Astrocyte of the spinal cord (primary cell): ENCODE results near the gene TSPAN31.

Experiments used
- DNase-seq: peaks from one replicate; pipeline ENCODE4 v3.0.0; 2011; ENCODE audit warnings: low read depth, low spot score
- H3K4me3 ChIP-seq: 2 replicates; pipeline ENCODE4 v1.5.1; 2011; ENCODE audit warnings: low read depth, mild to moderate bottlenecking, low read length, moderate library complexity
- in situ Hi-C: cut with HindIII; loops from 2 replicates; pipeline ENCODE4 v1.10.0; 2017; ENCODE audit warnings: low sequenced_read_pairs
- TF ChIP-seq, protein P1 (sequence below): IDR thresholded peaks from 2 replicates; pipeline ENCODE4 v1.5.1; 2012; ENCODE audit warnings: low read depth, mild to moderate bottlenecking, low read length, inconsistent platforms

The TSPAN31 gene, protein sequence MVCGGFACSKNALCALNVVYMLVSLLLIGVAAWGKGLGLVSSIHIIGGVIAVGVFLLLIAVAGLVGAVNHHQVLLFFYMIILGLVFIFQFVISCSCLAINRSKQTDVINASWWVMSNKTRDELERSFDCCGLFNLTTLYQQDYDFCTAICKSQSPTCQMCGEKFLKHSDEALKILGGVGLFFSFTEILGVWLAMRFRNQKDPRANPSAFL

DNA sequence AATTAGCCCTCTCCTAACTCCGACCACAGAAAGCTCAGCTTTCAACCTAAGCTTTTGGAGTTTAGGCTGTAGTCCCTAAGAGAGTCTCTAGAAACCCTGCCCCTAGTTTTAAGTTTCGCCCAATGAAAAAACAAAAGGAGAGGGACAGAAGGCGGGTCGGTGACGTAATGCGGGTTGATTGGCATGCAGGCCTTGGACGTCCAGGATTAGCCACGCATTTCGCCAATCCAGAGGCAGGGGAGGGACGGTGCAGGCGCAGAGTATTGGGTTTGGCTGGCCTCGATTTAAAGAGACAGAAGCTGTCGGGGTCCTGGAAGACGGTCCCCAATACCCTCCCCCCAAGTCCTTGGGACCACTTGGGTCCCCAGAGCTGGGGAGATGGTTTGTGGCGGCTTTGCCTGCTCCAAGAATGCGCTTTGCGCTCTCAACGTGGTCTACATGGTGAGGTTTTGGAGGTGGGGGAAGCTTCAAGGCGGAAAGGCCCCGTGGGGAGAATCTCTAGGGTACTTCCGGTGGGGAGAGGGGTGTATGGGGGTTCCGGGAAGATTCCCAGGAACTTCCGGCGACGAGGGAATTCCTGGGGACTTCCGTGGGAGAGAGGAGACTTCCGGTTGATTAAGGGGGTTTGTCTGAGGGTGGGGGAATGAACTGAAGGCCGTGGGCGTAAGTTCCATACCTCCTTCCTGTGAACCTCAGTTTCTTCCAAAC is at the start of gene TSPAN31:
TSPAN31 (plus strand) TSS at position 263 of the 708 bp plus-strand sequence; CDS start at position 379, 116 bp downstream.
- in situ Hi-C loops: no loop called here
- TF ChIP-seq, protein P1, sequence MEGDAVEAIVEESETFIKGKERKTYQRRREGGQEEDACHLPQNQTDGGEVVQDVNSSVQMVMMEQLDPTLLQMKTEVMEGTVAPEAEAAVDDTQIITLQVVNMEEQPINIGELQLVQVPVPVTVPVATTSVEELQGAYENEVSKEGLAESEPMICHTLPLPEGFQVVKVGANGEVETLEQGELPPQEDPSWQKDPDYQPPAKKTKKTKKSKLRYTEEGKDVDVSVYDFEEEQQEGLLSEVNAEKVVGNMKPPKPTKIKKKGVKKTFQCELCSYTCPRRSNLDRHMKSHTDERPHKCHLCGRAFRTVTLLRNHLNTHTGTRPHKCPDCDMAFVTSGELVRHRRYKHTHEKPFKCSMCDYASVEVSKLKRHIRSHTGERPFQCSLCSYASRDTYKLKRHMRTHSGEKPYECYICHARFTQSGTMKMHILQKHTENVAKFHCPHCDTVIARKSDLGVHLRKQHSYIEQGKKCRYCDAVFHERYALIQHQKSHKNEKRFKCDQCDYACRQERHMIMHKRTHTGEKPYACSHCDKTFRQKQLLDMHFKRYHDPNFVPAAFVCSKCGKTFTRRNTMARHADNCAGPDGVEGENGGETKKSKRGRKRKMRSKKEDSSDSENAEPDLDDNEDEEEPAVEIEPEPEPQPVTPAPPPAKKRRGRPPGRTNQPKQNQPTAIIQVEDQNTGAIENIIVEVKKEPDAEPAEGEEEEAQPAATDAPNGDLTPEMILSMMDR: no peak
- peak; percentile 98 for DNase-seq
- H3K4me3 ChIP-seq: peak within 1 kb of the TSS; percentile 95

DNA sequence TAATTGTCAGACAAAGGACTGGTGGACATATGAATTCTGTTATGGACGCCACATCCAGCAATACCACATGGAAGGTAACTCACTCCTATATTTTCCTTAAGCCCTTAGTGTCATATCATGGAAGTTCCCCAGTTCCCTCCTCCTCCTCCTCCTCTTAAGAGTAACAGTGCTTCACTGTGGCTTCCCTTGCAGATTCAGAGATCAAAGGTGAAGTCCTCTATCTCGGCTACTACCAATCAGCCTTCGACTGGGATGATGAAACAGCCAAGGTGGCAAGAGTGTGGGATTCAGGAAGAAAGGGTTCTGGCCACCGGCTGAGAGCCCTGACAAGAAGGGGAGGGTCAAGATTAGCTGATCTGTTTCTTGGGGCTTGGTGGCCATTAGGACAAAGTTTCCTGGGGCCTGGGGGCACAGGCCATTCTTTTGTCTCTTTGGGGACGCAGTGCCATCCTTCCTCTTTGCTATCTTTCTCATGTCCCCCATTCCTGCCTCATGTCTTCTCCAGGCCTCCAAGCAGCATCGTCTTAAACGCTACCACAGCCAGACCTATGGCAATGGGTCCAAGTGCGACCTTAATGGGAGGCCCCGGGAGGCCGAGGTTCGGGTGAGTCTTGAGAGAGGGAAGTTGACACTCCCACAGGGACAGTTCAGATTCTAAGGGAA is 48.9 kb upstream of the TSPAN31 start:
- H3K4me3 ChIP-seq: no peak overlapping the region
- no peak for DNase-seq
- in situ Hi-C loops: no loop called here
- TF ChIP-seq, protein P1: no peak

DNA sequence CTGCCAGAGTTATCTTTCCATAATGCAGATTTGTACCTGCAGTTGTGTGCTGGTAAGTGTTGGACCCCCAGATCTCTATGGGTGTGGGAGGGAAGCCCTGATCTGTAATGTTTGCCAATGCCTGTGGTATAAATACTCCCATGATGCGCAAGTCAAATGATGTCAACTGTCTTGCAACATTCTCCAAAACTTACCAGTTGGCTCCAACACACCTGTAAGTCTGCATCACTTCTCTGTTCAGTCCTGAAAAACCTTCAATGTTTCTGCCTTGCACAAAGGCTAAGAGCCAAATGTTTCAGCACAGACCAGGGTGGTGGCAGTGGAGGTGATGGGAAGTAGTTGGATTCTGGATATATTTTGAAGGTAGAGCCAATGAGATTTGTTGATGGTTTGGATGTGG is 47.8 kb upstream of the TSPAN31 start:
- no peak overlapping the region for H3K4me3 ChIP-seq
- DNase-seq: no peak
- TF ChIP-seq, protein P1: no peak
- in situ Hi-C loops: no loop called here

DNA sequence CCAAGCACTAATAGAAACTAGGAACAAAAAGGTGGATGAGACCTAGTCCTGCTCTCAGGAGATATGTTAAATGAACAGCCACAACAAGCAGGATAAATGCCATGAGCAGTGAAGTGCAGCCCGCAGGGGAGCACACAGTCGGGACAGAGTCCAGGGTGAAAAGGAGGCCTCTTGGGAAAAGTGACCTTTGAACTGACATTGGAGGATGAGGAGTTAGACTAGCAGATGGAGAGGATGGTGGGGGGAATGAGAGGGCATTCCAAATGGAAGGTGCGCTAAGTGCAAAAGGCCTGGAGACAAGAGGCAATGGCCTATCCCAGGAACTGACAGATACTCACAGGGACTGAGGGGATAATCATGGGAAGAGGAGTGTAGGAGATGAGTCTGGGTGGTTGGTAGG is 46.4 kb upstream of the TSPAN31 start:
- in situ Hi-C loops: no loop called here
- no peak overlapping the region for H3K4me3 ChIP-seq
- TF ChIP-seq, protein P1: no peak
- no peak for DNase-seq

DNA sequence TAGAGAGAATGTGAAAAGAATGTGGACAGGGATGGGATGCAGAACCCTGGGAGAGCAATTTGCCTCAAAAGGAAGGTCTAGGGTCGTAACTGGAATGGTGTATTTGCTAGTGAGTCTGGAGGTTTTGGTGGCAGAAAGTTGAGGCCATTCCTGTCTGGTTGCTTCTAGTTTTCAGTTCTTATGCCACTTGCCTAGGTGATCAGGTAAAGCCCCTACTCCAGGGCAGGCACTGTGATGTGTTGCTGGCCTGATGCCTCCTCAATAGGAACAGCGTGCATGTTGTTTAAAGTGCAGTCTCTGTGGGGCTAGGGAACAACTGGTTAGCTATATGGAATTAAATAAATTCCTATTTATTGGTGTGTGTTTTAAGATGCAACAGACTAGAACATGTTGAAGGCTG is 44.5 kb upstream of the TSPAN31 start:
- H3K4me3 ChIP-seq: no peak overlapping the region
- no peak for DNase-seq
- TF ChIP-seq, protein P1: no peak
- in situ Hi-C loops: no loop called here

DNA sequence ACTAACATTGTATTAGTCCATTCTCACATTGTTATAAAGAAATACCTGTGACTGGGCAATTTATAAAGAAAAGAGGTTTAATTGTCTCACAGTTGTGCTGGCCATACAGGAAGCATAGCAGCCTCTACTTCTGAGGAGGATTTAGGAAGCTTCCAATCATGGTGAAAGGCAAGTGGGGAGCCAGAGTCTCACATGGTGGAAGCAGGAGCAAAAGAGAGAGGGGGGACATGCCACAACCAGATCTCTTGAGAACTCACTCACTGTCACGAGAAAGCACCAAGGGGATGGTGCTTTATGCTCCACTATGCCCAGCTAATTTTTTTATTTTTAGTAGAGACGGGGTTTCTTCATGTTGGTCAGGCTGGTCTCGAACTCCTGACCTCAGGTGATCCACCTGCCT is 37.6 kb upstream of the TSPAN31 start:
- TF ChIP-seq, protein P1: no peak
- in situ Hi-C loops: no loop called here
- no peak for DNase-seq
- no peak overlapping the region for H3K4me3 ChIP-seq
